CD4-positive, alpha-beta T cell treated with Interleukin-15 for 1 hour (primary cell): ENCODE results near the gene DLGAP1.

ENCODE experiments used
- DNase-seq: peaks from one replicate; pipeline ENCODE4 v3.0.0-alpha.2; 2020

Gene DLGAP1

DNA sequence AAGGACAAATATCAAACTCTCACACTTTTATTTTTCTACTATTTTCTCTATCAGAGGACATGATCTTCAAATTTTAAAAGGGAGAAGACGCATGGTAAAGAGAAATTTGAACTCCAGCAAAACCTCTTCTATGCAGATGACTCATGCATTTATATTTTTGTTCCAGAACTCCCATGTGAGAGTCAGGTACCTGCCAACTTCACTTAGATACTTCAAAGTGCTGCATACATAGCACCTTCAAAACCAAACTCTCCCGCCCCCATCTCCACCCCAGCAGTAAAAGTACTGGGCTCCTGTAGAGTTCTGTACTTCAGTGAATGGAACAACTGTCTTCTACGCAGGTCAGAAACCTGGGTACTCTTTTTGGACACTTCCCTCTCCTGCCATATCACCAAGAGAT lies 606.8 kb downstream of the DLGAP1 start:
- DNase-seq: no peak

DNA sequence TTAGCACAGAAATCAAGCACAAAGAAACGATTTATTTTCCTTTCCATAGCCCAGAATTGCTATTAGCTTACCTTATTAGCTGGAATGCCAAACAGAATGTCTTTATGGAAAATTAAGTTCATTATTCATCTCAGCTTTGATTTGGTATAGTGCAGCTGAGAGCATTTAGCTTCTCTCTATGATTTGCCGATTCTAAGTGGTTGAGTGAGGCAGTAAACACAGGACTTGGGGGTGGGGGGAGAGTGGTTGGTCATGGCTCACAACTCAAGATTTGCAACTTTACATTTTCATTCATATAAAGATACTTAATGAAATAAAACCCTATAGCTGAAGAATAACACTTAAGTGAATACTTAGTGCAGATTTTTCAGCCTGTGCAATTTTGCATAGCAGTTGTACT lies 609.9 kb downstream of the DLGAP1 start:
- no peak for DNase-seq

DNA sequence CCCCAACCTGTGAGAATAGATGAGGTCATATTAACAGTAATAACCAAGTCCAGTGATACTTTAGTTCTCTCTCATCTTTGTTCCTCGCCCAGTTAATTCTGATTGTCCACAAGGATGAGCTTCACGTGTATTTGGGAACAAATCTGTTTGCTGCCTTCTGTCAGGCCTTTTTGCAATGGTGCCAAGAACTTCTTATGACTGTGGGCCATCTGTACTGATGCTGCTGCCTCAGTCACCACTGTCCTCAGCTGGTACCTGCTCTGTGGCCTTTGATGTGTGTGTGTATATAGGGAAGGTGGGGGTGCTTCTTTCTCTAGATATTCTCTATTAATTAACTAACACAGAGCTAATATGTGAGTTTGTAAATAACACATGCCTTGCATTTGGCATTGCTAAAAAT lies 612.3 kb downstream of the DLGAP1 start:
- no peak for DNase-seq

DNA sequence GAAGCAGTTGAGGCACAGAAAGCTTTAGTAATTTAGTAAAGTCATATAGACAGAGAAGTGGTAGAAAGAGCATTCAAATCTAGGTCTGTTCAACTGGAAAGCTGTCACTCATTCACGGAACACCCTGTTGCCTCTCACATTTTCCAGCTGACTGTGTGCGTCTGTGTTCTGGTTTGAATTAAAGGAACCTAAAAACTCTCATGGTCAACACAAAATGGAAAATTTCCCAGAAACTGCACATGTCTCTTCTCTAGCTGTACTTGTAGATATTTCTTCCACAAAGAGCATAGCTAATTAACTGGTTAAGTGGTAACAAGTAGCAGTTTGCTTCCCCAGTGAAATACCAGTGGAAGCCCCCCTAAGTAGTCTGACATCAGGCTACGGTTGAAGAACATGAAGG lies 614.3 kb downstream of the DLGAP1 start:
- DNase-seq: no peak

DNA sequence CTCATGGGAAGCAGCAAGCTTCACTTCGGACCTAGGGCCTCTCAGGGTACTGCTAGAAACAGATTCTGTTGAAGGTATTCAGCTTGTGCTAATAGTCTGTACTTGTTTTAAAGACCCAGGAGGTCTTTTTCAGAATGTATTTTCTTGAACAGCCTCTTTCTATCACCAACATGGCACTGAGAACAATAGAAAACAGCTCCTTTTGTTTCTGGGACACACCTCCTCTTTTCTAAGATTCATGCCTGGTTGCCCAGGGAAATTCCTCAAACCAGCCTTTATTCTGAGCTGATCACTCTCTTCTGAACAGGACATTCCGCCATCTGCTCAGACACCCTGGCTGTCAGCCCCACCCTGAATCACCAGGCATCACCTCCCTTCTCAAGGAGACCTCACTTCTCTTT lies 615.5 kb downstream of the DLGAP1 start:
- DNase-seq: no peak

DNA sequence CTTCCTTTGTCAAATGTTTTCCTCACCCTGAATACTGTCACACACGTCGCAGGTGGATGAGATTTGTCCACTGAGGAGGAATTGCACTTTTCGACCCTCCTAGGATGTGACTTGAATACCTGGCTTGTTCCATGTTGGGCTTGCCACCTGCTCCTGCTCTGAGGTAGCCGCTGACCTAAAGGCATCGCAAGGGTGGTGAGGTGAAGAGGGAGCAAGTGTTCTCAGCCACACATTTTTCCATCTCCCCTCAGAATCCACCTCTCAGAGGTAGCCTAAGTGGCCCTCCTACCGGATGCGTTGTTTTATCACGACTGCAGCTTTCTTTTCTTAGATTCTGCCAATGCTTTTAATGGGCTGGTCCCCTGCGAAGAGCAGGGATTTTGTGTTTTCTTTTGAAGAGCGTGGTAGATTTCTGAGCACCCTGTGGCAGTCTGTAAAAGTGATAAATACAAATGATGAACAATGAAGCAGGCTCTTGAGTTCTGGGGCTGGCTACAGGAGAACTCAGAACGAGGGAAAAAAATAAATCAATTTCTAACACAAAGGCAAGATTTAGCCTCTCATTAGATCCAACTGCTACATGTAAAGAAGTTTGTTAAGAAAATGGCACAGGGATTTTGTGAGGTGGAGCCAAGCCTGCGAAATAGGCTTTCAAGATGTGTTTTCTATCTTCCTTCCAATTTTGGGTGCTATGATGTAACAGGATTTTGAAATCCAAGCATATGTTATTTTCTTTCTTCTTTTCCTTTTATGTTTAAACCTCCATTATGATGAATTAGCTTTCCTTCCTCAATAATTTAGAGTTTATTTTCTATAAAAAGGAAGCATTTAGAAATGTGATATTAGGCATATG lies 618.4 kb downstream of the DLGAP1 start:
- no peak for DNase-seq

DNA sequence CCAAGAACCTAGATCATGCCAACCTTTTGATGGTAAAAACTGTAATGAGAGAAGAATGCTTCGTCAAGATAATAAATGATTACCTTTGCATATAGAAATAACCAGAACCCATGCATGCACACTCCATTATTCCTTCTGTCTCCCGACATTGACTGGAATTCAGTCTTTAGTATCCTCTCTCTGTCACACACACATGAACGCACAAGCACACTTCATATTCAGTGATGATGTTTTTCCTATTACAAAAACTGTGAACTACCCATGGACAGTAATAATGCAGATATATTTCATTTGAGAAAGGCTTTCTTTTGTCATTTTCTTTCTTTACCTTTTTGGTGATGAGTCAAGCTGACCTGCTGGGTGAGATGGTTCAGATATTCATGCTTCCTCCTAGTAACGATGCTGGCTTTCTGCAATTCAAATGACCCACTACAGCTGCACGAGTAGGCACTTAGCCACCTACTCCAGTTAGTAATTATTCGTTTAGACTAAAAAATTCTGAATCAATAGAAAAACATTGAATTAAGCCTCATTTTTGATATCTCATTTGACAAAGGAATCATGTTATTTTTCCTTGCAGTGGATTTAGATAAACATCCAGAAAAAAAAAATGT lies 623.0 kb downstream of the DLGAP1 start:
- DNase-seq: no peak

DNA sequence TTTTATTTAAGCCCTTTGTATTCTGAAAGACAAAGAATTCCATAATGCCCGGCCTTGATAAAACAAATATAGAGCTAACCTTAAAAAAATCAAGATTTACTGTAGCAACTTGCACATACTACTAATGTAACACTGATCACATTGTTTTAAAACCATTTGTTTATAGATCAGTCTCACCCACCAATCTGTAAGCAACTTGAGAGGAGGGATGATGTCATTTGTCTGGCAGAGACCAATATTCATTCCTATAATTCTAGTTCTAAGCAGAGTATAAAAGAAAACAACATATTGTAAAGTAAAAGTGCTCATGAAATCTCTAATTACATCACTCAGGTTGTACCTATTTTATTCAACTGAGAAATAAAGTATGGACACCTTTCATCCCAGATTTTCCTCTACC lies 624.5 kb downstream of the DLGAP1 start:
- DNase-seq: no peak

DNA sequence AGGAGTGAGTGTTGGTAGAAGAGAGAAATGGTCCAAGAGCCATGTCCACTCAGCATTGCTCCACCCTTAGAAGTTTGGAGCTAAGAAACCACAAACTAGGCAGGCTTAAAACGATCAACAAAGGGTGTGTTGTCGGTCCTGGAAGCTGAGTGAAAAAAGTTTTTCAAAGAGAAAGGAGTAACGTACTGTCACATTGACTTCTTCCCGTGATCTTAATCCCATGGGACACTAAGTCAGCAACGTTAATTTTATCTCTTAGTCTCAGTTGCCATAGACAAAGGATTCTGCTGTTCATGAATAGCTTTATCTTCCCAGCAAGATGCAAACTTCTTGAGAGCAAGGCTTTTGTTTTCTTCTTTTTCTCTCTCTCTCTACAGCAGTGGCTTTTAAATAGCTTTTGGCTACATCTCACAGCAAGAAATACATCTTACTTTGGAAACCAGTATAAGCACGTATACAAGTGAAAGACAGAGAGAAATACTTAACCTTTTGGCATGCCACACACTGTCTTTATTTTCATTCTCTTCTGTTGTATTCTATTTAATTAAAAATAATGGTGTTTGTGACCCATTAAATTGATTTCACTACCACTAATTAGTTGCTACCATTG lies 627.8 kb downstream of the DLGAP1 start:
- DNase-seq: no peak

DNA sequence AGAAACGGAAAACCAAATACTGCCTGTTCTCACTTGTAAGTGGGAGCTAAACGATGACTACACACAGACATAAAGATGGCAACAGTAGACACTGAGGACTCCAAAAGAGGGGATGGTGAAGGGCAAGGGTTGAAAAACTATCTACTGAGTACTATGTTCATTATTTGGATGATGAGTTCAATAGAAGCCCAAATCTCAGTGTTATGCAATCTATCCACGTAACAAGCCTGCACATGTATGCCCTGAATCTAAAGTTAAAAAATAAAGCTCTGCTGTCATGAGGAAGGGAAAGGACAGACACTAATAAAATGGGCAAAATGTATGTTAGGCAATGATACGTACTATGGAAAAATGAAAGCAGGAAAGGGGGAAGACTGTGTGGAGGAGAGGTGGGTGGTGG lies 629.1 kb downstream of the DLGAP1 start:
- DNase-seq: no peak

DNA sequence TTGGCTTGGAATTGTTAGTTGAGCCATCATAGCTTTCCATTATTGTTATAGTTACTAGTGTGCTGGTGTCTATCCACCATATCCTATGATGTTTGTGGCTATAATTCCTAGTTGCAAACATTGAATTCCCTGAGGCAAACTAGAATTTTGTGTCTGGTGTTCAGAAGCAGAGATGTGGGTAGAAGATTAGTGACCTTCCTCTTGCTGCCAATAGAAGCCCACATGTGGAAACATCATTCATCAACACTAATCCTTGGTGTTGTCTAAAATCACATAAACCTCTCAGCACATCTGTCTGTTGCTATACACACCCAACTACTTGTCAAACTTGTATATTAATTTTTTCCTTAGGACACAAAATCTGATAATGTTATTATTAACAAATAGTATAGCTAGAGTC lies 631.0 kb downstream of the DLGAP1 start:
- no peak for DNase-seq

DNA sequence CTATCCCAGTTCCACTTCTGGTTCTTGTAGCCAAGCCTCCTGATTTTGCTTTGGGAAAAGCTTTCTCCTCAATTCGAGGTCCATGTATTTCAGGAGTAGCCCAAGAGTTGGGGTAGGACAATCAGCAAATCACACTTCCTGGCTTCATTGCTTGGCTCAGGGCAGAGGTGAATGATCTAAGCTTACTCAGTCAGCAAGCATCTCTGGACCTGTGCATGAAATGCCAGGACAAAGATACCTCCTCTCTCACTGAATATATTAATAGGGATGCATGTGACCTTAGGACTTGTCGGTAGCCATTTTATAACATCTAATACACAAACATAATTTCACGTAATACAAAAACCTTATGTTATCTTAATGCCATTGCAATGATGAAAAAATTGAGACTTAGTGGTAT lies 632.0 kb downstream of the DLGAP1 start:
- no peak for DNase-seq

DNA sequence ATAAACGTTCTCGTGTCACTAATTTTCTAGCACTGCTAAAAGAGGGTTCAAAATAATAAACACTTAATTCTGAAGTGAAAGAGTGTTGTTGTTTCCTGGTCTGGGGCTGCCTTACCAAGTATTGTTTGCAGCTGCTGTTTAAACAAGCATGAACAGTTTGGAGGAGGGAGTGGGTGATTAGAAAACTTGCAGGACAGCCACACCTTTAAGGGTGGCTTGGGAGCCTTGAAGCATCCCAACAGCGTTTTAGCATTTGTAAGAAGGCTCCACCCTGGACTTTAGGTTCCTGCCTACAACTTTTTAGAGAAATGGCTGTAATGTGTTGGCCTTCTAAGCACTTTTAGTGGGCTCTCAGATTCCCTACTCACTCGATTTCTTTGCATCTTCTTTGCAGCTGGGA lies 633.6 kb downstream of the DLGAP1 start:
- no peak for DNase-seq

DNA sequence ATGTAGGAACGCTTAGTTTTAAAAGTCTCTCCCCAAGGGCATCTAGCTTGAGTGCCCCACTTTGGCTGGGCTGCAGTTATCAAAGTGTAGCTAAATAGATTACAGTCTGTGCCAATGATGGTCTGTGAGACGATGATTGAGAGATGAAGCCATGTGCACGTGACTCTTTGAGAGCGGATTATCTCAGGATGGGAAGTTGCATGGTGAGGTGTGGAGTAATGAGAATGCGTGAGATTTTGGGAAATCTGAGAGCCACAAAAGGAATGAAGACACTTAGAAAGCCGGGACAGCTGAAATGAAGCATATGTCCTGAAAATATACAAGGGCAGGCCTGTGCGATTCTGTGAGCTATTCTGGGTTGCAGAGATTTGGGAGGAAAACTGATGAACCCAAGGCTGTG lies 635.1 kb downstream of the DLGAP1 start:
- DNase-seq: no peak

DNA sequence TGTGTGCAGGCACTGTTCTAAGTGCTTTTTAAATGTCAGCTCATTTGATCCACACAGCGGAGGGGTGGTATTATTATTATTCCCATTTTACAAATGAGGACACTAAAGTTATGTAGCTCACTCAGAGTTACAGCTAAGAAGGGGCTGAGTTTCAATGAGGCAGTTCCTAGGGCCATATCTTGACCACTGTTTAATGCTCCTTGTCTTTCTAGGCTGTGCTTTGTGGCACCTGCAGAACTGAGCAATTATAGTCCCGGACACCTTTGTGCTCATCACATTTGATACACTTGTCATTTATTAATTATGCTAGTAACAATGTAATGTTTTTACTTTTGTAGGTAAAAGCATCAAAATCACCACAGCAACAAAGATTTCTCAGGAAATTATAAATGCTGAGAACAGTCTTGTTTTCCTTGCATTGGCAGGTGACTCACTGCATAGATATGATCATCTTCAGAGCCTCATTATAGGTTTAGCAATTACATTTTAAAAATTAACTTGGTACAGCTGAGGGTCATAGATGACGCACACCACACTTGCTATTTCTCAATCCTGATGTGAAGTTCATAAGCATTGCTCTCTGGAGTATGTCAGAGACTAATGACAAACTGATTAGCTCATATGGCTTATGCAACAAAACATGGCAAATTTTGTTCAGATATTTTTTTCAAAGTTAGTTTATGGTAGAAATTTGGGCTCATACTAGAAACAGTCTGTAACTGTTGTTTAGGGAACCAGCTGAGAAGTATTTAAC lies 638.3 kb downstream of the DLGAP1 start:
- DNase-seq: no peak

DNA sequence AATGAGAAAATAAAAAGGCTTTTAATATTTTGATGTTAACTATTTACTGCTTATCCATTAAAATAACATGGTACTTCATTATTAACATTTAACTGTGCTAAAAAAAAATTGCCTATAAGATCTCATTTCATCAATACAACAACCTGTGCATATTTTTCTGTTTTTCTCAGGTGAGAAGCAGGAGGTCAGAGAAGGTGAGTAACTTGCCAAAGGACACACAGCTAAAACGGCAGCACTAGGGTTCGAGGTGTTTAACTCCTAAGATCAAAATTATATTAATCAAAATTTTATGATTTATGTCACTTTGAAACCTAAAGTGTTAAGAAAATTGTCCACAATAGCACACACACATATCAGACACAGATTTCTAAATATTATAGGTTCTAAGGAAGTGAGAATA lies 639.1 kb downstream of the DLGAP1 start:
- DNase-seq: no peak

DNA sequence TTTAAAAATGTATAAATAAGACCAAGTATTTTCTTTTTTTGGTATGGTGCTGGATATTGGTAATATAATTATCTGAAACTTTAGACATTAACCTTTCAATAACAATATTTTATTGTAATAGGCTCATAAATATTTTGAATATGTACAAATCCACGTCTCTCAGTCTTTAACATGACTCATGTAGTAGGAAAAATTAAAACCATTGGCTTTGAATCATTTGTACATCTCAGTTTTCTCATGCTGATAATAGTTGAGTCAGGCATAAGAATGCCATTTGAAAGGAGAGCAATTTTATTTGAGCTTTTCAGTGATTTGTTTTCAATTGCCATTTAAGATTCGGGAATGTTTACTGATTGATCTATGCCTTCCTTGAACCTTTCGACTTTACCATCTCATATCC lies 640.3 kb downstream of the DLGAP1 start:
- no peak for DNase-seq

DNA sequence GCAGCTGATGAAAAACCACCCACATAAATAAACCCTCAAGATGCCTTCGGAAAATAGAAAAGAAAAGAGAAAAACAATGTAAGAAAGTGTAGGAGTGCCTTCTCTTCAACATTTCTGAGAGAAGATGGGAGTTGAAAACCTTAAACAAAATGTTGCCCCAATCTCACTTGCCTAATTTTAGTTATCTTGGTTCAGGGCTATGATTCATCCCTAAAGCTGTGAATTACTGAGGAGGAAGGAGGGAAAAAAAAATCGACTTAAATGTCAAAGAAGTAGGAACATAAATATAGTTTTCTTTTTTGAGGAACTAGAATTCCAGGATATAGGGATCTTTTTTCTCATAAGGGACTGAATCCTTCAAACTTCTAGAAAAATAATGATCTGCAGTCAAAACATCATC lies 644.8 kb downstream of the DLGAP1 start:
- no peak for DNase-seq

DNA sequence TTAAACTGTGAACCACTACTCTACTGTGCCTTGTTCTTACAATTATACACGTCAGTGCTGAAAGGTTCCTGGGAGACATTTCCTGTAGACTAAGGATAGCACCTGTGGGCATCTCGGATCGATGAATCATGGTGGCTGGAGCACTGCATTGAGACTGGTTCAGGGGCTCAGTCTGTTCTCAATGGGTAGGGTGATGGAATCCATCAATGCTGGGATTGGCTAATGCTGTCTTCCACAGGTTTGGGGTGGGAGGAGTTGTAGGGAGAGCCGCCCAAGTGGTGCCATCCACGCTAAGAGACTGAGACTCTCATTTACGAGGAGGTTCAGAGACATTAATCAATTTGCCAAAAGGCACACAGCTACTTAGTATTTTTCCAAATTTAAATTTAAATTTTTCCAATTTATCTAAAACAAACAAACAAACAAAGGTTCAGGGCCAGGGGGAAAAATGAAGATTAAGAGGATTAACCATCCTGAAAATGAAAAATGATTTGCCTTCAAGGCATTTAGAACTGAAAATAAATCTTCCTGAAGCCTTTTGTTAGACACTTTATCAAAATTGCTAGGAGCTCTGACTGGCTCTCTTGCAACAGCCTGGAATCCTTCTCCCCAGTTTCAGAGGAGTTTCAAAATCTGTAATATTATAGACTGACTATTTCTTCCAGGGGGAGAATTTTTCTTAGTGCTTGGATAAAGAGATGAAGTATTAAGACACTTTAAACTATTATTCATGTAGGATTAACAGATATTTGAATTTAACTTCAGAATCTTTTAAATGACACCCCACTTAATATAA lies 645.9 kb downstream of the DLGAP1 start:
- no peak for DNase-seq

DNA sequence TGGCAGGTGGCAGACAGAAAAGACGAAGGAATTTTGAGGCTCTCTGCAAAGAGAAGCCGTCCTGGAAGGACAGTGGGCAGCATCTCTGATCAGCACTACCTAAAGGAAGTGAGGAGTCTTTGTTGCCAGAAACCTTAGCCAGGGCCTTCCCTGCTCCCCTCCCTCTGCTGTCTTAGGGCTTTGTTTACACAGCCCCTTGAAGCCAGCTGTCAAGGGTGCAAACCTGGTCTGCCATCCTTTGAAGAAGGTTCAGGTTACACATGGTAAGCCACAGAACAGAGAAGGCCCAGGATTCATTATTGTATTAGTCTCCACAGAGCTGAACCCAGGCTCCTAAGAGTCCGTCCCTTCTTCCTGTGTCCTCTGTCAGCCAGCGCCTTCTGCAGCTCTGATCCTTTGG lies 648.5 kb downstream of the DLGAP1 start:
- DNase-seq: no peak

DNA sequence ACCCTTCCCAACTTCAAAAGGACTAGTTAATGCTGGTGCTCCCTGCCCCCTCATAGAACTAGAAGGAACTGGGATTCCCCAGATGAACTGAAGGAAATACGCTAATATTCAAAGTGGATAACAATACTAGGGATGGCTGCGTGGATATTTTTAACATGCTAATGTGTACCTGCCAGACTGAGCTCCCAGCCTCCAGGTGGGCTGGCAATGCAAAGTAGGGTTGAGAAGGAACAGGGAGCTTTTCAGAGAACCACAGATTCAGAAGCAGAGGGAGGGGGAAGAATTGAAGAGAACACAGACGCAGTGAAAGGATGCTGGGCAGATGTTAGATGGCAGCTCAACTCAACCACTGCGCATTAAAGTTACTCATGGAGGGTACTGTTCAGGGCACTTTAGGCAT lies 650.8 kb downstream of the DLGAP1 start:
- no peak for DNase-seq

DNA sequence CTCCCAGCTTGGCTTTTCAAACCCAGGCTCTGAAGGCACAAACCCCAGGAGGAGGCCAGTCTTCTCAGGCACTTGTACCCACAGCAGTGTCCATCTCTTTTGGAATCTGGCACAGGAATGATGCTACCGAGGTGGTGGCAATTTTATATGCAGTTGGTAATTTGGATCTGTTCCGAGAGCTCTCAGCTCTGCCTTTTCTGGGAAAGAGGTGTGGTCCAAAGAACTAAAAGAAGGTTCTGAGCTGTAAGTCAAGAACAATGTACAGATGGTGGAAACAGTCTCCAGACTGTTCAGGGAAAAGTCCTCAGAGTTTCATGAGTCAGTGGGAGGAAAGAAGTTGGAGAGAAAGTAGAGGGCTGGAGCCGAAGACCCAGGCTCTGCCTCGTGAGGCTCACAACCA lies 651.8 kb downstream of the DLGAP1 start:
- DNase-seq: no peak

DNA sequence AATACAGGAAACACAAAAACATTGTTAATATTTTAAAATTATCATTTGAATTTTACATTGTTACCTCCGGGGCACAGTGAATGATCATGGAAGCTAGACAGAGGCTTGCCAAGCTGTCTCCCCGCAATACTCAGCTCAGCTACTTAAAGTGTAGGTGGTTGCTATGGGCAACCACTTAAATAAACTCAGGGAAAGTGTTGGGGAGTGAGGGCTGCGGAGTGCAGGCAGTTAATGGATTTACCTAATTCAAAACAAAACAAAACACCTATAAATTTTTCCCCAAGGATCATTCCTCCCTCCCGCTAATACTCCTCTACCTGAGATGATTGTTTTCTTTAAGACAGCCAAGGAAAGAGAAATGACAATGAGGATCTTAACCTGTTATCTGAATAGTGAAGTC lies 655.6 kb downstream of the DLGAP1 start:
- no peak for DNase-seq
